HG02623 (cell line): ENCODE data around the gene GPC4.

Source experiments
- ATAC-seq: cut with Tn5 transposase; IDR thresholded peaks from one replicate; pipeline ENCODE4 v1.9.1; 2021; ENCODE audit warnings: moderate library complexity; ENCODE audit not compliant: unreplicated experiment

GPC4 gene

DNA sequence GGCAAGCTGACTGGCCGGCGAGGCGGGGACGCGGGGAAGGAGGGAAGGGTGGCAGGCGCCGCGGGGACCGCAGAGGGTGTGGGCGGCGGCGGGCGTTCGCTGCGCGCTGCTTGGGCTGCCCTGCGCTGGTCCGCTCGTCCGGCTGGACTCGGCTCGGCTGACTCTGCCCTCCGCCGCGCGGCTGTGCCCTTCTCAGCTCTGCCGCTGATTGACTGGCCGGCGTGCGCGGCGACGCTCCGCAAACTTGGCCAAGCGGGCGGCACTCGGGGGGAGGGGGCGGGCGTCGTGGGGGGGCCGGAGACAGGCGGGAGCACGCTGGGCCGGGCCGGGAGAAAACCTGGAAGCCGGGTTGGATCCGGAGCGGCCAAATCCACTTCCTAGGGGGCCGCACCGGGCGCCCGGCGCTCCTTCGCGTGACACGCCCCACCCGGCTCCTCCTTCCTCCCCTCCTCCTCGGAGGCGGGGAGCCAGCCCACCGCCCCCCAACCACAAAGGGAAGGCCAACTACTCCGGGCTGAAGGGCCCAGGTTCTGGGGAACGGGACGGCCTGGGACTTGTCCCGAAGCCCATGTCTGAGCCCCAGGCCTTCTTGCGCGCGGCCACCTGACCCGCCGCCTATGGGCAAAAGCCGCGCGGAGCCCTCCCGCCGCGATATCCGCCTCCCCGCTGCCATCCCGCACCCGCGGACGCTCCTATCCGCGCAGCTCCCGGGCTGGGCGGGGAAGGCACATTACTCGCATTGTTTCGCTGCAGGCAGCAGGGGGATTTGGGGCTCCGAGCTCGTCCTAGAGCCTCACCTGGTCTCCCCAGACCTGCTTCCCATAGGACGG lies at the start of gene GPC4:
Gene GPC4, minus strand, starts transcription at position 214 of the 830 bp plus-strand sequence. CDS start 524 bp downstream, outside the sequence.
- ATAC-seq, result no peak

DNA sequence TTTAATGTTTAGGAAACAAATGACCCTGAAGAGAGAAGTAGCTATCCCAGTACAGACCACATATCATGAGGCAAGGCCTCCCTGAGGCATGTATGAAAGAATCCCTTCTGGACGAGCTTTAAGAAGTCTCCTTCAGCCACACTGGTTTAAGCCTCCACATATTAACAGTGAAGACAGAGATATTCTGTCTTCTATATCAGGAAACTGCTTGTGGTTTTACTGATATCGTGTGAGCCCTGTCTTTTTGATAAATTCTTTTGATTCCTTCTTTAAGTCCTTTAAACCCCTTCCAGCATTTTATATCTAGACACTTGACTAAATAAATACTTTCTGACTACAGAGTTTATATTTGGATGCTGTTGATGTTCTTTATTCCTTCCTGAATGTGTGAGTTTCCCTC lies 45.9 kb upstream of the GPC4 start:
- ATAC-seq, result no peak

DNA sequence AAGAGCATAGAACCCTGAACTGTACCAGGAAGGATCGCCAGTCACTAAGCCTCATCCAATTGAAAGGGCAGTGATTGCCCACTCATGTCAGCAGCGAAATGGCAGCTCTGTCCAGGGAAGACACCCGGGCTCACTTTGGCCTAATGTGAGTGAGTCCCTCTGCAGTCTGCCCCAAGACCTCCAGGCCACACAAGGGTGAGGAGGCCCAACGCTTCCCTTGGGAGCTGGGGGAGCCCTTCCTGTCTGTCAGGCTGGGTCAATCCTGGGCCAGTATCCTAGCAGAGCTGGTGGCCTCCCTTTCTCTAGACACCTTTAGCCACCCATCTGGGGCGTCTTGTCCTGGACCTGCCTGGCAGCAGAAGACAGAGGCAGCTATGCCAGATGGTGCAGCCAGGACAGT lies 39.6 kb upstream of the GPC4 start:
- no peak for ATAC-seq

DNA sequence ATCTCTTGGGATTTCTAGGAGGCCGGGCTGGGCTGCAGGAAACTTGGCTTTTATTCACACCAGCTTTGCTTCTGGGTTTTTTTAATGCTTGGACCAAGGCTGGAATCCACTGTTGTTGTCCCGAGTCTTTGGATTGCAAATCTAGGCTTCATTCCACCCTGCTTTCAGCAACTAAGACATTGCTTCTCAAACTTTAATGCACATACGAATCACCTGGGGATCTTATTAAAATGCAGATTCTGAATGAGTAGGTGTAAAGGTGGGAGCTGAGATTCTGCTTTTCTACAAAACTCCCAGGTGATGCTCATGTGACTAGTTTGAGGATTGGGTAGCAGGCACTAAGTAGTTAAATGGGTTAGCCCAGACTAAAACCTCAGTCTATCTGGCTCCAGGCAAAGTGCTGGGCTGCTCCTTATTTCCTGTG lies 39.2 kb upstream of the GPC4 start:
- ATAC-seq, result no peak

DNA sequence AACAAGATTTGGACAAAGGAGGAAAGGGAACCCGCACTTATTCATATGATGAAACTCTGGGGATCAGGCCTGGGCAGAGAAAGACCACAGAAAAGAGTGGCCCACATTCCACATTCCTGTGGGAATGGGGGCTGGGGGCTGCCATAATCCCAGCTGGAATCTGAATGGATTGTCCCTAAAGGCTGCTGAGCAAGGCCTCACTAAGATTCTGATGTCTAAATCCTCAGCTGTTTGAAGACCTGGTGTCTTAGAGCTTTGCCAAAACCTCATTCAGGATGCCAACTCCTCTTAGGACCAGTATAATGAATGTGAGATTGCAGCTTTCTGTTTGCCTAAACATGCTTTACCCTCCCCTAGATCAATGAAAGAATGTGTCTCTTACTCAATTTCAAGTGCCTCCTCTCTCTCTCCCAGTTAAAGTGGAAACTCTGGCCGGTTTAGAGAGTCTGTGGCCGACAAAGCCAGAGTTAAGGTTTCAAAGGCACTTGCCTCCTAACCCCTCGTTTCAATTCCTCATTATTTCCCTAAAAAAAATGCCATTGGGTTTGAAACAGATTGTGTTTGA lies 33.3 kb upstream of the GPC4 start:
- ATAC-seq, result no peak

DNA sequence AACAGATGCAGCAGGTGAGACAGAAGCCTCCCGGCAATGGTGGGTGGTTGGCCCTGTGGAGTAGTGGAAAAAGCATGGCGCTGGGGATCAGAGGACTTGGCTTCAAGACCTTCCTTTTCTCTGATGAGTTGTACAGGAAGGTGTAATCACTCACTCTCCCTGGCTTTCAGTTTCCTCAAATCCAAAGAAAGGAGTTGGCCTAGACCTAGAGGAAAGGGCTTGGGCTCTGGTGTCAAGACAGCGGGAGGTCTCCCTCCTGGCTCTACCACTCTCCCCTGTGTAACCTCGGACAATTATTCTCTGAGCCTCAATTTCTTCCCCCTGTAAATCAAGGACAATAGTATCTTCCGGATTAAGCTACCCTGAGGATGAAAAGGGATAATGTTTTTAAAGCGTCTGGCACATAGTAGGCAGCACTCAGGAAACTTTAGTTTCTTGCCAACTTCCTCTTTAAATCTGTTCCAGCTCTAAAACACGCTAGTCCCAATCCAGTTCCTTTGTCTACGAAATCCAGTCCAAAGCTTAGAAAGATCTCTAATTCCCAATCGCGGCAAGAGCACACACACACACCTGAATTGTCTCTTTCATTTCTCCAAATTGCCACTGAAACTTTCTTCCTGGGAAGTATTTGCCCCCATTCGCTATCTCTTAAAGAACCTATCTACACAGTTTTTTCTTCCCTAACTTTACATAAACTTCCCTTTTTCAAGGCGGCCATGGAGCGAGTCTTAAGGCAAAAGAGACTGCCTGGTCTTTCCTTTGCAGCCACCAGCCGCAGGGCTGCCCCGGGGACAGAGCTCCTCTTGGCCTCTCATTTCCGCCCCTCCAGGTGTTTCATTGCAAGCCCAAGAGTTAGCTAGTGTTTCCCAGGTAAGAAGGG lies 29.9 kb upstream of the GPC4 start:
- no peak for ATAC-seq

DNA sequence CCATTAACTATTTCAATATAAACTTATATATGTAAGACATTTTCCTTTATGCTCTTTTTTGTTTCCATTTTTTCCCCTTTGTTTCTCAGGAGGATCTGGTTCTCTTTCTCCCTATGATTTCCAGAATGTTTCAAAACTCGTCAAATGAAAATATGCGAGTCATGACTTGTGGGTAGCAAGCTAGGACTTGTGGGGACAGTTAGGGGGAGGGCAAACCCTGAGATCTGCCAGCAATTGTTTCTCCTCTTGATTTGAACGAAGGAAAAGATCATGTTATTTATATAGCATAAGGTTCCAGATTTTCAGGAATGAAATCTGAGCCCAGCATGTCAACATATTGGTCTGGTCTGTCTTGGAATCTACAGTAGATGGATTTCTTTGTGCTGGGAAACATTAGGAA lies 28.9 kb upstream of the GPC4 start:
- ATAC-seq, result no peak

DNA sequence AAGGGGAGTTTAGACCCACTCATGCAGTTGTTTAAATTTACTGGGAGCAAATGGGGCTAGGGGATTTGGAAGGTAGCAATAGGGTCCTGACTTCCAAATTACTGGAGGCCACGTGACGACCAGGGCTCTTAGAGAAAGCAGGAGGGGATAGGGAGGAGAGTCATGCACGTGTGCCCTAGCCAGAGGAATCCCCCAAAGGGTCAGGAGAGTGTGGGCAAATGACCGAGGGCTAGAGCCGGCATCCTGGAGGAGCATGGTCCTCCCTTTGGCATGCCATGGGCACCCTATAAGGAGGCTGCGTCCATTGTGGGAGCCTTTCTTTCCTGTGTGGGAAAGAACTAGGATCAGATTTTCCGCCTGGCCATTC lies 25.5 kb upstream of the GPC4 start:
- no peak for ATAC-seq

DNA sequence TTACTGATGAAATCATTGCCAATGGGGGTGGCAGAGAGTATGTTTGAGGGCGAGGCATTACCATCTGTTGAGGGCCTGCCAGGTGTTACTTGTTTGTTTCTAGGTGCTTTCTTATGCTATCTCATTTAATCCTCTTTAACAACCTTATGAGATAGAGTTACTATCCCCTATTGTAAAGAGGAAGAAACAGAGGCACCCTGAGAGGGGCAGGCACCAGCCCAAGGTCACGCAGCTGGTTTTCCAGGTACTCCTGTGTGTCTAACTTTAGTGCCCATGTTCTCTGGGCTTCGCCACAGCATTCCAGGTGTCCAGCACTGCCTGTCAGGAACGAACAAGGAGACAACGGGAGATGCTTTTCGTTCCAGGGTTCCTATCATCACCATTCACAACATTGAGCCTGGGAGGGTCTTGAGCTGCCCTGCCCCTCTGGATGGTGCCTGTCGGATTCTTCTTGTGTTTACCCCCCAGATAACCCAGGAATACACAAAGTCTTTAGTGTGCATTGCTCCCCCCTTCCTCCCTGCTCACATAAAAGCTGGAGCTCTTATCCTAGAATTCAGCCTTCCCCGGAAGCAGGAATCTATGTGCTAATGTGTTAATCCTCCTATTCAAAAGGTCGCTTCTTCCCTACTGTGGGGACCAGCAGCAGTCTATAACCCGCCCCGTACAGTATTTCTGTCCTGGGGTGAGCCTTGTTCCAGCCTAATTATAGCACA lies 24.9 kb upstream of the GPC4 start:
- no peak for ATAC-seq

DNA sequence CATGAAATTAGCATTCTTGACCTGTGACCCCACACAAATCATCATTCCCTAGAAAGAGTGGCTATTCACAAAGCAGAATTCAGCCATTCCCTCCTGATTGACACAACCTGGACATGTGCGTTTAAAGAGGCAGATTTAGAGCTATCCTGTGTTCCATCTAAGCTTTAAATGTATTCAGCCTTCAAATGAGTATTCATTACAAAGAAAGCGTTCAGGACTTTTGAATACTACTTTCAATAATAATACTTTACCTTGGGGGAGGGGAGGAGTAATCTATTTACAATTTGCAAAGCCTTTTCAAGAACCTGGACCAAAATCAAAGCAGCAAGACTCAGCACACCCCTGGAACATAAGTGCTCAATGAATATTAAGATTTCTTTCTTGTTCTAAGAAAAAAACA lies 22.5 kb upstream of the GPC4 start:
- no peak for ATAC-seq

DNA sequence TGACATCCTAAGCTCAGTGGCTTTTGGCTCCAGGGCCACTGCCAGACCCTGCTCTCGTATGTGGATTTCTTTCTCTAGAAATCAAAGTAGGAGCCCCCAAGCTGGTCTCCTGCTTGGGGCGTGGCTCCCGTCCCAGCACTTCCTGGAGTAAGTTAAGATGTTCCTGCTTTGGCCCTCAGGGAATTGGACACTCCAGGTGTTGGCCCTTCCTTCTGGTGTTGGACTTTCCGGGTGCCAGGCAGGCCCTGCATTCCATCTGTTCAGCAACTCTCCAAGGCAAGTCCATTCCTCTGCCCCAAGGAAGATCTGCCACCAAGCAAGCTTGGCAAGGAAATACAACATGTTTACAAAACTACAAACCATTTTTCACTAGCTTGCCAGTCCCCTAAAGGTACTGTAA lies 22.1 kb upstream of the GPC4 start:
- ATAC-seq, result no peak

DNA sequence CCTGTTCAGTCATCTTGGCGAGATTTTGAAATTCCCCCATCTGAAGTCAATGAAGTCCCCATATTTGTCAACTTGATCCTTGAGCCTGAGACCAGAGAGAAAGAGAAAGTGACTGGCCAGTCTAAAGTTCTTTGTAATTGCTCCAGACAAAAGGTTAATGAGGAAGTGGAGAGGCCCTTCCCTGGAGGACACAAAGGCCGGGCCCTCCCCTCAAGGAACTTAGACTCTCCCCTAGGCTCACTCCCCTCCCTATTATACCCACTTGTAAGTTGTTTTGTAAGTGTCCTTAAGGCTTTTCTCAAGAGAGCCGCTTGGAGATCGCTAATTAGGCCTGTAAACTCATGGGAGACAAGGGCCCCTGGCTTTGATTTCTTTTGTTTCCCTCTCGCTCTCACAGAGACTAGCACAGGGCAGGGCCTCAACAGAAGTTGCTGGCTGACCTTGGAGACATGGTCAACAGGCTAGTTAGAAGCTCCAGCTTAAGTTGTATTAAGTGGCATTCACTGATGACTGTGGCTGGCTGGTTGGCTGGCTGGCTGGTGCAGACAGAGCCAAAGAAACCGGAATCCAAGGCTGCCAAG lies 20.3 kb upstream of the GPC4 start:
- ATAC-seq, result no peak

DNA sequence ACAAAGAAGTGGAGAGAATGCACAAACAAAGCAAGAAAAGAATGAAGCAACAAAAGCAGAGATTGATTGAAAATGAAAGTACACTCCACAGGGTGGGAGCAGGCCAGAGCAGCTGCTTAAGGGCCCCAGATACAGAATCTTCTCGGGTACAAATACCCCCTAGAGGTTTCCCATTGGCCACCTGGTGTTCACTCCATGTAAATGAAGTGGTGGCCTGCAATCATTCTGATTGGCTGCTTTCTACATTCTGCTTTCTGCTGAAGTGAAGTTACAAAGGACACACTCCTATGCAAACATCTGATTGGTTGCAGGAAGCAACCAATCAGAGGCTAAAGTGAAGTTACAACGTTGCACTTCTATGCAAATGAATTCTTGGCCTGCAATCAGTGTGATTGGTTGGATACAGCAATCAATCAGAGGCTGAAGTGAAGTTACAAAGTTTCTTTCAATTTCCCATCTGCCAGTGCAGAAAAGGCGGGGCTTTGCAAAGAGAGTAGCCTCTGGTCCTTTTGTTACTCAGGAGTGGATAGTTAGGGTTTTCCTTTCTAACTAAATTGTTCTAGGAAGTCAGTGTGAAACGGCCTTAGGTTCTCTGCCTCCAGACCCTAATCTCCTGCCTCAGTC lies 19.0 kb upstream of the GPC4 start:
- ATAC-seq, result no peak

DNA sequence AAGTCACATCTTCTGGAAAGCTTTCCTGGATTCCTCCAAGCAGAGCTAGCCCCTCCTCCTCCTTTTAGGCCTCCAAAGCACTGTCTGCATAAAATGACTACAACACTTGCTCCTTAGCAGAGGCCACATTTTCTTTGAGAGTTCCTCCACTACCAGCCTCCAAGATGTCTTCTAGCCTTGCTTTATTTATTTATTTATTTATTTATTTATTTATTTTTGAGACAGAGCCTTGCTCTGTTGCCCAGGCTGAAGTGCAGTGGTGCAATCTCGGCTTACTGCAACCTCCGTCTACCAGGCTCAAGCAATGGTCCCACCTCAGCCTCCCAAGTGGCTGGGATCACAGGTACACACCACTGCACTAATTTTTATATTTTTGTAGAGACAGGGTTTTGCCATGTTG lies 4.6 kb upstream of the GPC4 start:
- no peak for ATAC-seq

DNA sequence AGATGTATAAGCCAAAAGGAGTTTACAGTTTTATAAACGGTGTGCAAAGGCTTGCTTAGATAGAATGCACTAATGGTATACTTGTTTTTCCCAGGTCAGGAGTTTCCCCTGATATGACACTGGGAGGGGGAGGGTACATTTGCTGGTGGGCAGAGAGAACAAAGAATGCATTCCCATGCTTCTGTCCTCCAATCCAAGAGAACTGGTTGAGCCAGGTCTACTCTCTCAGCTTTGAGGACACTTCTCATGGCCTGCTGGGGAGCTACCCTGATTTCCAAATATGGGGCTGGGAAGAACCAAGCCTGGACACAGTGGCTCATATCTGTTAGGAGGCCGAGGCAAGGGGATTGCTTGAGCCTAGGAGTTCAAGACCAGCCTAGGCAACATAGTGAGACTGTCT lies 3.3 kb upstream of the GPC4 start:
- no peak for ATAC-seq

DNA sequence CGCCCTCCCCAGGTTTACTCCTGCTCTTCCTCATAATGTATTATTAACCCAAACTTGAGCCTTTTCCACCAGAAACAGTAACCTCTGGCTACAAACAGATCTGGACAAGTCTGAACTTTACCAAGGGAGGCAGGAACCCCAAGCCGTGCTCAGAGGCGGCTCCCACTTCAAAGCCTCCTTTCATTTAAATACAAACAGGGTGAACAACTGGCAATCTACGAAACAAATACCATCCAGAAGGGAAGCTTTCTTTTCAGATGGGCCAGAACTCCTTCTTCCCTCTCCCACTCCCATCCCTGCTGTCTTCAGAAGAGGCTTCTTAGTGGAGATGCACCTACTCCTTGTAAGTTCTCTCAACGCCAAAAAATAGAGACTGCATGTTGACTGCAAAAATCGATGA lies 2.1 kb upstream of the GPC4 start:
- ATAC-seq, result no peak

DNA sequence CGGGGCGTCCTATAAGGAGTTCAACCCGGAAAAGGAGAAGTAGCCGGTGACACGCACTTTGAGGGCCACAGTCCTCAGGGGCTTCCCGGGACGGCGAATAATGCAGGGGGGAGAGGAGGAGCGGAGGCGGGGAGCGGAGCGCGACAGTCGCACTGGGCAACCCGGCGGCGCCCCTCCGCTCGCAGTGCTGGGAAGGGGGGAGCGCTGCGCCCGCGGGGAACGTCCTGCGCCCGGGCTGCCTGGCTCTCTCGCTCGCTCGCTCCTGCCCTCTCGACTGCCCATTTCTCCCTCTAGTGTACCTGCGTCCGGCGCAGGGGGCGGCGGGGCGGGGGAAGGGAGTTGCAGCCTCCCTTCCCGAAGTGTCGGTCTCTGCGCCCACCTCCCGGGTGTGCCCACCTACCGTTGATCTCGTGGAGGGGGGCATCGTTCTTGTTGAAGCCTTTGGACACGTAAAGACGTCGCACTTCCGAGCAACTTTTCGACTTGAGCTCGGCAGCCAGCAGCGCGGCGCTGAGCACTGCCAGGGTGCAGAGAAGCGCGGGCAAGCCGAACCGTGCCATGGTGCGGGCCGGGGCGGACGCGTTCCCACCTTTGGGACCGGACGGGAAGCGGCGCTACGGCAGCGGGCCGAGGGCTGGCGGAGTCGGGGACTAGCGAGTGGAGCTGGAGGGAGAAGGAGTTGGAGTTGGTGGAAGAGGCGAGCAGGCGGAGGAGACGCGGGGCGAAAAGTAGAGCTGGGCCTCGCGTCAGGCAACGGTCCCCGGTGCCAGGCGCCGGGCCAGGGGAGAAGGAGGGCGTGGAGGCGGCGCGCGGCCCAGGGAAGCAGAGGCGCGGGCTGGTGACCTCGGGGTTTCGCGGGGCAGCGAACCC lies 648 bp downstream of the GPC4 start:
- ATAC-seq, result no peak

DNA sequence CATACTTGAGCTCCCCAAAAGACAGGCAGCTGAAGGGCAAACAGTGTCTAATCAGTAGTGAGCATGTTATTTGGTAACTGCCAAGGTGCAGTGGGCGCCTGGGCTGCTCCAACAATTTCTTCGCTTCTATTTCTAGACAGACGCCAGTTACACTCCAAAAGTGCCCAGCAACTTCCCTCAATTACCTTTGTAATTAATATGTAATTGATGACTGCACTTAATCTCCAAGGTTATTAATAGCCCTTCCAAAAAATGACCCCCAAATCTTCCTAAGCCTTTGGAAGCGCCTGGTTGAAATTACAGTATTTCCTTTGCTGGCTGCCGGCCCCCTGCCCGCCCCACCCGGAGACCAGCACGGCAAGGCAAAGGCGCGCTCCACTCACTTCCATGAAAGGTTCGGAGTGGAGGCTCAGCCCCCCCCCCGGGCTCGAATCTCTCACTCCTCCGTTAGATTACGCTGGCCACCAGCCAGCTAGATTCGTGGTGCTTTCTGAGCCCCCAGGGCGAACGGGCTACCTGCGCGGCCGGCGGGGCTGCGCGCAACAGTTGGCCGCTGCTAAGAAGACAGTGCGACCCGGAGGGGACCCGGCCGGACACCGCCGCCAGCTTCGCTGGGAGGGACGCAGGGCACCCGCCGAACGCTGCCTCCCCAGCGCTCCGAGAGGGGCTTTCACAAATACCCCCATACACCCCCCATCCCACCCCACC lies 1.9 kb downstream of the GPC4 start:
- no peak for ATAC-seq

DNA sequence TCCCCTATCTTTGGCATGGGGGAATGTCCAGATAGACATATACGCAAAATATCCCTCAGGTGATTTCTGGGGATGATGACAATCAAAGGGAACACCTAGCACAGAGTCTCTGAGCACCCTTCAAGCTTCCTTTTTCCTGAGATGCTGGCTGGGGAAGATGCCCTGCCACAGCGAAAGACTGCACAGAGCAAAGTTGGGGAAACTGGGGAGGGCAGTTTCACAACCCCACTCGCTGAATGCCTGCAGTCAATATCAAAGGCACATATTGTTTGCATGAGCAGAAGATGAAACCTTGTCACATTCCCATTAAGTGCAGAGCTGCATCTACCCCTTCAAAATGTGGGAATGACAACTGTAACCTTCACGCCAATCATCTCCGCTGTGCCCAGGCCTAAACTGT lies 2.6 kb downstream of the GPC4 start:
- no peak for ATAC-seq
